ENCODE measurements around the gene C3orf85. TPM values are rescaled to one million over a fixed set of nuclear protein-coding genes. Genes with fewer than 3 reads are reported as not detected.

C3orf85 gene
- total RNA-seq, 1 donor from 2014 or later: not detected

GRCh38 chr3:109143646-109144045 lies 7.1 kb downstream of the C3orf85 start:
- no peak for FAIRE-seq
- no peak for DNase-seq (ENCODE audit: low spot score in 2 of 2)

- FAIRE-seq: no peak
- DNase-seq (ENCODE audit: low spot score in 2 of 2): no peak
Observed at GRCh38 chr3:109149078-109149477, 12.6 kb downstream of the C3orf85 start.

GRCh38 chr3:109152320-109152719 lies 15.8 kb downstream of the C3orf85 start:
- DNase-seq (ENCODE audit: low spot score in 2 of 2): no peak
- no peak for FAIRE-seq

GRCh38 chr3:109154979-109155378 lies 18.5 kb downstream of the C3orf85 start:
- FAIRE-seq: no peak
- DNase-seq (ENCODE audit: low spot score in 2 of 2): no peak

GRCh38 chr3:109155828-109156227 lies 19.3 kb downstream of the C3orf85 start:
- FAIRE-seq: no peak
- DNase-seq (ENCODE audit: low spot score in 2 of 2): no peak

GRCh38 chr3:109161487-109162123 lies 25.1 kb downstream of the C3orf85 start:
- DNase-seq (ENCODE audit: low spot score in 2 of 2): no peak
- FAIRE-seq: no peak

GRCh38 chr3:109165905-109166304 lies 29.4 kb downstream of the C3orf85 start:
- DNase-seq (ENCODE audit: low spot score in 2 of 2): no peak
- no peak for FAIRE-seq

GRCh38 chr3:109171479-109171878 lies 35.0 kb downstream of the C3orf85 start:
- DNase-seq (ENCODE audit: low spot score in 2 of 2): no peak
- no peak for FAIRE-seq

- no peak for FAIRE-seq
- DNase-seq (ENCODE audit: low spot score in 2 of 2): no peak
Observed at GRCh38 chr3:109175411-109175810, 38.9 kb downstream of the C3orf85 start.

GRCh38 chr3:109176726-109177125 lies 40.2 kb downstream of the C3orf85 start:
- DNase-seq (ENCODE audit: low spot score in 2 of 2) (no peak), FAIRE-seq (no peak)

GRCh38 chr3:109177908-109178307 lies 41.4 kb downstream of the C3orf85 start:
- DNase-seq (ENCODE audit: low spot score in 2 of 2) (no peak), FAIRE-seq (no peak)

GRCh38 chr3:109178708-109179107 lies 42.2 kb downstream of the C3orf85 start:
- FAIRE-seq (no peak), DNase-seq (ENCODE audit: low spot score in 2 of 2) (no peak)

GRCh38 chr3:109184726-109185125 lies 48.2 kb downstream of the C3orf85 start:
- DNase-seq (ENCODE audit: low spot score in 2 of 2): no peak
- no peak for FAIRE-seq

GRCh38 chr3:109187390-109187789 lies 50.9 kb downstream of the C3orf85 start:
- DNase-seq (ENCODE audit: low spot score in 2 of 2) (no peak), FAIRE-seq (no peak)

- no peak for DNase-seq (ENCODE audit: low spot score in 2 of 2)
- FAIRE-seq: no peak
Observed at GRCh38 chr3:109188741-109189140, 52.2 kb downstream of the C3orf85 start.

GRCh38 chr3:109191421-109191820 lies 54.9 kb downstream of the C3orf85 start:
- DNase-seq (ENCODE audit: low spot score in 2 of 2) (no peak), FAIRE-seq (no peak)

GRCh38 chr3:109195815-109196214 lies 59.3 kb downstream of the C3orf85 start:
- no peak for DNase-seq (ENCODE audit: low spot score in 2 of 2)
- no peak for FAIRE-seq

Other genes starting within 250 kb of the C3orf85 start
- not detected for gene GUCA1C, start 182.8 kb upstream of the C3orf85 start, total RNA-seq
- under 0.01 TPM for gene MORC1, start 18.6 kb upstream of the C3orf85 start, total RNA-seq
- gene DPPA2, start 179.8 kb downstream of the C3orf85 start, total RNA-seq: not detected
- 1.6 TPM for gene DPPA4, start 200.8 kb downstream of the C3orf85 start, total RNA-seq